ENCODE data around the gene RCN1. TPM values are rescaled to one million over a fixed set of nuclear protein-coding genes. Genes with fewer than 3 reads are reported as not detected.
A peak's percentile ranks its signal among the peaks of the same experiment; 100 is the strongest.
"Not testable (repeated sequence)": the region's sequence is repeated elsewhere in the genome, so short reads cannot be mapped to it uniquely, and the experiment has no call there.

RCN1 gene
- total RNA-seq, 1 donor, result 367 TPM

DNA sequence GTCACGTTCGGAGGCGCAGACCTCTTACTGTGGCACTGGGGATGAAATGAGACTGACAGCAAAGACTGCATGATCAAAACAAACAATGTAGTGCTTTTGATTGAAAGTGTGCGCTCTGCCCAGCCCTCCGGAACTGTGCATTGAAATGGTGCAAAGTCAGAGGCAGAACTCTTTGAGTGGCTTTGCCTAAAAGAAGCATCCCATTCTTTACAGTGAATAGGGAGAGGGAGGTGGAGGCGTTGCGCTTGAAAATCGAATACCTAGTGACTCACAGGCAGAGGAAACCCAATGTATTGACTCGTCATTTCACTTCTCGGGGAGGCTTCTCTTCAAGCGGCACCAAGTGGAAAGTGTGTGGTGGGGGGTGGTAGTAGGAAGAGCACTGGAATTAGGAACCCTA, 10.9 kb downstream of the RCN1 start:
- H3K4me3 ChIP-seq (ENCODE audit: low read depth, low read length), result no peak overlapping the region
- TF ChIP-seq, protein P1, sequence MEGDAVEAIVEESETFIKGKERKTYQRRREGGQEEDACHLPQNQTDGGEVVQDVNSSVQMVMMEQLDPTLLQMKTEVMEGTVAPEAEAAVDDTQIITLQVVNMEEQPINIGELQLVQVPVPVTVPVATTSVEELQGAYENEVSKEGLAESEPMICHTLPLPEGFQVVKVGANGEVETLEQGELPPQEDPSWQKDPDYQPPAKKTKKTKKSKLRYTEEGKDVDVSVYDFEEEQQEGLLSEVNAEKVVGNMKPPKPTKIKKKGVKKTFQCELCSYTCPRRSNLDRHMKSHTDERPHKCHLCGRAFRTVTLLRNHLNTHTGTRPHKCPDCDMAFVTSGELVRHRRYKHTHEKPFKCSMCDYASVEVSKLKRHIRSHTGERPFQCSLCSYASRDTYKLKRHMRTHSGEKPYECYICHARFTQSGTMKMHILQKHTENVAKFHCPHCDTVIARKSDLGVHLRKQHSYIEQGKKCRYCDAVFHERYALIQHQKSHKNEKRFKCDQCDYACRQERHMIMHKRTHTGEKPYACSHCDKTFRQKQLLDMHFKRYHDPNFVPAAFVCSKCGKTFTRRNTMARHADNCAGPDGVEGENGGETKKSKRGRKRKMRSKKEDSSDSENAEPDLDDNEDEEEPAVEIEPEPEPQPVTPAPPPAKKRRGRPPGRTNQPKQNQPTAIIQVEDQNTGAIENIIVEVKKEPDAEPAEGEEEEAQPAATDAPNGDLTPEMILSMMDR (IDR thresholded peaks at IDR 0.05; ENCODE audit: insufficient read depth, low read depth, low read length), result no peak
- DNase-seq (ENCODE audit: low read depth), result no peak

DNA sequence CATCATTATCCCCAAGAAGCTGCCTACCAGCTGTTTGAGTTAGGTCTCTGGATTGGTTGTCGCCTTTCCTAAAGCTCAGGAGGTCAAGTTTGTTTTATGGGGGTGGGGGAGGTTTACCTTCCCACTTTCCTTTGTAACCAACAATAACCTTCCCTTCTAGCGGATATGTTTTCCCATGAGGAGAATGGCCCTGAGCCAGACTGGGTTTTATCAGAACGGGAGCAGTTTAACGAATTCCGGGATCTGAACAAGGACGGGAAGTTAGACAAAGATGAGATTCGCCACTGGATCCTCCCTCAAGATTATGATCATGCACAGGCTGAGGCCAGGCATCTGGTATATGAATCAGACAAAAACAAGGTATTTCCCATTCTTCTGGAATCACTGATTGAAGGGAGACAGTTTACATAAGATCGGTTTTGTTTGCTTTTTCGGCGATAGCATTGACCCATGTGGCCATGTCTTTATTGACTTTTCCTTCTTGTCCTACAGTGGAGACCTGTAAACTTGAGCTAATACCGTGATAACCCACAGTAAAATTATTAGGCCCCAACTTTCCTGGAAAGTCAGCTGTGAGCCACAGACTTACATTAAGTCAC, 12.3 kb downstream of the RCN1 start:
- not testable (repeated sequence) for DNase-seq (ENCODE audit: low read depth); H3K4me3 ChIP-seq (ENCODE audit: low read depth, low read length)

DNA sequence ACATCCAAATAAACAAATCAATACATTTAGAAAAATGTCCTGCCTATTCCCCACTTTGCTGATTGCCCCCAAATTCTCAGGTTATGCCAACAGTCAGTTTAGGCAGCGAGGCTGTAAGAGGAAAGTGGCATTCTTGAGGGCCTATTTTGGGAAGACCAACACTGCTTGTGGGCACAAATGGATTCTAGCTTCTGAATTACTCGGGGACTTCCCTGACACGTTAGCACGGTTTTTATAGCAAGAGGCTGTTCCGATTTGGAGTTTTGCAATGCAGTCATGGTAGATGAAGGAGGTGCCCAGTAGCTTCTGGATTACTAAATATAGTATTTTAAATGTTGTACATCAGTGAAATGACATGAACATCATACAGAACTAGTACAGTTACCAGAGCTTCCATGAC, 13.1 kb downstream of the RCN1 start:
- H3K4me3 ChIP-seq (ENCODE audit: low read depth, low read length), result no peak overlapping the region
- TF ChIP-seq, protein P1 (IDR thresholded peaks at IDR 0.05; ENCODE audit: insufficient read depth, low read depth, low read length), result no peak
- DNase-seq (ENCODE audit: low read depth), result no peak

DNA sequence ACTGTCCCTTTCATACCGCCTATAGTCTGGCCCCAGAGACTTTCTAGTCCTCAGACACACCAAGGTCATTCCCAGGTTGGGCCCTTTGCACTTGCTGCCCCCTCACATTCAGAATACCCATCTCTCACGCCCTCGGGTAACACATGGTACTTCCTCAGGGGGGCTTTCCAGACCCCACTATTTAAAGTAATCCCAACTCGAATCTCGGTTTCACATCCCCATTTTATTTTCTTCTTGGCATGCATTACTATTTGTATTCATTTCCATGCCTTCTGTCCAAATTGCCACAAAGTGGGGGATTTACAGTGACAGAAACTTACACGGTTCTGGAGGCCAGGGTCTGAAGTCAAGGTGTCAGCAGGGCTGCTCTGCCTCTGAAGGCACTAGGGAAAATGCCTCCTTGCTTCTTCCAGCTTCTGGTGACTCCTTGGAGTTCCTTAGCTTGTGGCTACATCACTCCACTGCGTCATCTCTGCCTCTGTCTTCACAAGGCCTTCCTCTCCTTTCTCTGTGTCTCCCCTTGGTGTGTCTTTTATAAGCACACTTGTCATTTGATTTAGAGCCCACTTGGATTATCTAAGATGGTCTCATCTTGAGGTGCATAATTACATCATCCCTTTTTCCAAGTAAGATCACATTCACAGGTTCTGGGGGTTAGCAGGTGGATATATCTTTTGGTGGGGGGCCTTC, 15.1 kb downstream of the RCN1 start:
- H3K4me3 ChIP-seq (ENCODE audit: low read depth, low read length), result no peak overlapping the region
- no peak for DNase-seq (ENCODE audit: low read depth)
- TF ChIP-seq, protein P1 (IDR thresholded peaks at IDR 0.05; ENCODE audit: insufficient read depth, low read depth, low read length), result no peak

DNA sequence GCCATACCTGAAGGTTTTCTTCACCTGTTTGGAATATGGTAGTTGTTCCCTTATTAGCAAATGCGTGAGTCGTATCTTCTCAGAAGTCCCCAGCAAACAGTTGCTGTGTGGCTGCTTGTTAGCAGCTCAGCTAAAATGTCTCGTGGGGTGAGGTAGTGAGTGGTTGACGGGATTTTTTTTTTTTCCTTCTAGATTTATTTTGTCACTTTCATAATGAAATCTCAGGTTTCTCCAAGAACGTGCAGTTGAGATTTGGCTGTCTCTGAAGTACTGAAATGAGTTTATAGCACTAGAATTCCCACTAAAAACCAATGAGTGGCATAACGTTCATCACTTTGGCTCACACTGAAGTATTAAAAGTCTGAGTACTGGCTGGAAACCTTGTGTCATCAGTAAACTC, 16.8 kb downstream of the RCN1 start:
- DNase-seq (ENCODE audit: low read depth), result no peak
- no peak overlapping the region for H3K4me3 ChIP-seq (ENCODE audit: low read depth, low read length)
- TF ChIP-seq, protein P1 (IDR thresholded peaks at IDR 0.05; ENCODE audit: insufficient read depth, low read depth, low read length), result no peak

DNA sequence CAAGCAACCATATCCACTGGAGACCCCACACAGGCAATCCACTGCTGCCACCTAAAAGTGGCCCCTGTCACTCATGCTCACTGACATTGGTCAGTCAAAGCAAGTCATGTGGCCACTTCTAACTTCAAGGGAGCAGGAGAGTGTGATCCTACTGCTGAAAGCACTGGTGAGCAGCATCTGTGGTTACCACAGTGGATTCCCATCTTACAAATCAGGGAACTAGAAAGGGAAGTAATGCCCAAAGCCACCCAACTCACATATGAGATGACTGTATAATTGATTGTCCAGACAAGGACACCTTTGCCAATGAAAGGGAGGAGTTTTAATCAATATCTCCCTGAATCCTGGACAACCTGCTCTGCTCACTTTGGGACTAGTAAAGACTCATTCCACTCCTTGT, 17.7 kb downstream of the RCN1 start:
- DNase-seq (ENCODE audit: low read depth), result no peak
- H3K4me3 ChIP-seq (ENCODE audit: low read depth, low read length), result no peak overlapping the region
- TF ChIP-seq, protein P1 (IDR thresholded peaks at IDR 0.05; ENCODE audit: insufficient read depth, low read depth, low read length), result no peak

DNA sequence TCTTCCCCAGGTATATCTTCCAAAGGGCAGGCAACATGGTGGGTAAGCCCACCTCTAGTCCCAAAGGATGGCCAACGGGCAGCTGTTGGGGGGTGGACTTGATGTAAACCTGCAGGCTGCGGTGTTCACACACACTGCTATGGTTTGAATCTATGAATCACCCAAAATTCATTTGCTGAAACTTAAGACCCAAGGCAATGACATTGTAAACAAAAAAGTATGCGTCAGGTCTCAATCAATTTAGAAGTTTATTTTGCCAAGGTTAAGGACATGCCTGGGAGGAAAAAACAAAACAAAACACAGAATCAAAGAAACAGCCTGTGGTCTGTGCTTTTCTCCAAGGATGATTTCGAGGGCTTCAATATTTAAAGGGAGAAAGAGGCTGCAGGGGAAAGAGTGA, 18.3 kb downstream of the RCN1 start:
- DNase-seq (ENCODE audit: low read depth), result peak; percentile 50
- H3K4me3 ChIP-seq (ENCODE audit: low read depth, low read length), result no peak overlapping the region
- TF ChIP-seq, protein P1 (IDR thresholded peaks at IDR 0.05; ENCODE audit: insufficient read depth, low read depth, low read length), result no peak
